Dermis microvascular lymphatic vessel endothelial cell (primary cell): ENCODE results near the gene MIPEP. TPM values are rescaled to one million over a fixed set of nuclear protein-coding genes. Genes with fewer than 3 reads are reported as not detected.
A peak's percentile ranks its signal among the peaks of the same experiment; 100 is the strongest.

Experiments
- DNase-seq, 2 donors: peaks; one replicate each; pipeline versions ENCODE4 v3.0.0 to v3.0.0-alpha.2; 2010; ENCODE audit warnings: low read depth in 2 of 2
- total RNA-seq: library from RNA; depleted of rRNA; stranded (reverse); fragments of >200 nt; gene quantifications from 2 replicates; pipeline ENCODE4 v1.2.1, GENCODE V29; 2014

MIPEP gene
- total RNA-seq, 1 donor from 2014 or later, result 13.7 TPM

GRCh38 chr13:23811366-23812062 is 77.7 kb downstream of the MIPEP start:
- no peak for DNase-seq

GRCh38 chr13:23810685-23811240 is 78.4 kb downstream of the MIPEP start:
- DNase-seq, result no peak

- no peak for DNase-seq
Measured at GRCh38 chr13:23808803-23809202, 80.4 kb downstream of the MIPEP start.

- peak in 1 of 2 donors; percentile 12 for DNase-seq
Measured at GRCh38 chr13:23806874-23807526, 82.2 kb downstream of the MIPEP start.

- DNase-seq, result no peak
Measured at GRCh38 chr13:23805821-23806220, 83.4 kb downstream of the MIPEP start.

GRCh38 chr13:23805122-23805521 is 84.1 kb downstream of the MIPEP start:
- no peak for DNase-seq

GRCh38 chr13:23804166-23804565 is 85.0 kb downstream of the MIPEP start:
- DNase-seq, result no peak

- no peak for DNase-seq
Measured at GRCh38 chr13:23801141-23801540, 88.1 kb downstream of the MIPEP start.

GRCh38 chr13:23799945-23800344 is 89.3 kb downstream of the MIPEP start:
- no peak for DNase-seq

GRCh38 chr13:23797276-23797903 is 91.8 kb downstream of the MIPEP start:
- DNase-seq, result no peak

- DNase-seq, result no peak
Measured at GRCh38 chr13:23796551-23796950, 92.6 kb downstream of the MIPEP start.

- peak; percentile 32 to 80 for DNase-seq
Measured at GRCh38 chr13:23794267-23795161, 94.7 kb downstream of the MIPEP start.

GRCh38 chr13:23793711-23794110 is 95.5 kb downstream of the MIPEP start:
- peak in 1 of 2 donors; percentile 55 for DNase-seq

GRCh38 chr13:23792680-23793079 is 96.5 kb downstream of the MIPEP start:
- DNase-seq, result no peak

- DNase-seq, result no peak
Measured at GRCh38 chr13:23790577-23791170, 98.5 kb downstream of the MIPEP start.

- no peak for DNase-seq
Measured at GRCh38 chr13:23789576-23790346, 99.4 kb downstream of the MIPEP start.

- DNase-seq, result no peak
Measured at GRCh38 chr13:23788459-23788858, 100.7 kb downstream of the MIPEP start.

- DNase-seq, result no peak
Measured at GRCh38 chr13:23787464-23787863, 101.7 kb downstream of the MIPEP start.

- DNase-seq, result no peak
Measured at GRCh38 chr13:23786607-23787006, 102.6 kb downstream of the MIPEP start.

GRCh38 chr13:23778879-23779278 is 110.3 kb downstream of the MIPEP start:
- no peak for DNase-seq
